GDM1 (cell line): ENCODE data around the gene PDIA5.

Experiments
- DNase-seq: peaks from one replicate; lab custom pipeline; 2025; lab: John Stamatoyannopoulos, UW

PDIA5 gene

GRCh38 chr3:123169492-123169929 is 102.7 kb downstream of the PDIA5 start:
- no peak for DNase-seq

DNA sequence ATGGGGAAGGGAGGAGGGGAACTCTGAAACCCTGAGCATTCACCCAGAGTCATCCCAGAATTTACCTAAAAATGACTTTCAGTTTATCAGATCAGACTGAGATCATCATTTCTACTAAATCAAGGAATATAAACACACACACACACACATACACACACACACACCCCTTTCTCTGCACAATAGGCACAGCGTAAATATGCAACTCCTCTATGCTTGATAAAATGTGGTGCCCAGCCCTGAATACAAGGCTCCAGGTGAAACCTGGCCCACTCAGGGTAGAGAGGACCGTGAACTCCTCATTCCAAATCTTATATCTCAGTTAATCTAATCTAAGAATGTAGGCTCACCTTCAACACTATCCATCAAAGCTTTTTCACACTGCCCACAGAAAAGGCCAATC is 103.1 kb downstream of the PDIA5 start:
- no peak for DNase-seq

- no peak for DNase-seq
Observed at GRCh38 chr3:123180791-123181190, 114.0 kb downstream of the PDIA5 start.

DNA sequence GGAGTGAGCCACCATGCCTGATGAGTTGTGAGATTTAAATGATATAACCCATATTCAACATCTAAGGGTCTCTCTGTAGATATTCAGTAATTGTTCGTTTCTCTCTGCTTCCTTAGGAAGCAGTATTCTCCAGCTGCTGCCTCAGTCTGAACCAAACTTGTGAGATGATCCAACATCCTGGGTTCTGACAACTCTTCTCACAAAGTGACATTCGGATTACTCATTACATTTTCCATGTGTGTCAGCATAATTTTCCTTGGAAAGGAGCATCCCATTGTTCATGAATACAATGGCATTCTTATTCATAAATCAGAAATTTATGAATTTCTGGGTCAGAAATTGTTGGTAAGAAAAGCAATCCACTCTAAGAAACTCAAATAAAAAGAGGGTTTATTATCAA is 119.9 kb downstream of the PDIA5 start:
- no peak for DNase-seq

DNA sequence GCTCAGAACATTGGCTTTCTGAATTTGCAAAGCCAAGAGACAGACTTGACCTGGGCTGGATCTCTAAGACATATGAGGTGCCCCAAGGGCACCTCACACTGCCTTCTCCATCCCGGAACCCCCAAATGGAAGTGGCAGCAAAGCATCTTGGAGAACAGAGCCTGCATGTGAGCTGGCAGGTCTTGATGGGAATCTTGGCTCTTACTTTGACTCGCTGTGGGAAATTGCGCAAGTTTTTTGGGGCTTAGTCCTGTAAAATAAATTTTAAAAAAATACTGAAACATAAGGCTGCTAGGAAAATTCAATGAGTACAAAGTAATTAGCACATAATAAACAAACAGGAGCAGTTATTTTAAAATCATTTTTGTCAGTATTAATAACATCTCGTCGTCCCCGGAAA is 121.2 kb downstream of the PDIA5 start:
- no peak for DNase-seq

- no peak for DNase-seq
Observed at GRCh38 chr3:123193448-123194101, 126.8 kb downstream of the PDIA5 start.

GRCh38 chr3:123194552-123194951 is 127.7 kb downstream of the PDIA5 start:
- no peak for DNase-seq

DNA sequence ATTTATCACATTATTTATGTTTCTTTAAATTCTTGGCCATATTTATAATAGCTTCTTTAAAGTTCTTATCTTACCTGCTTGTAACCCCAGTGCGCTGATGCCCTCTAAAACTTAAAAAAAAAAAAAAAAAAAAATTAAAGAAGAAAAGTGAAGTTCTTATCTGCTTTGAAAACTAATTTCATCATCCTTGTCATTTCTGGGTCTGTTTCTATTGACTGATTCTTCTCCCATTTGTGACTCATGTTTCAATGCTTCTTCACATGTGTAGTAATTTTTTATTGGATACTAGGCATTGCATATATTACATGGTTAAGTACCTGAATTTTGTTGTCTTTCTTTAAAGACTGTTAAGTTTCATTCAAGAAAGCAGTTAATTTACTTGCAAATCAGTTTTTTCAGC is 131.5 kb downstream of the PDIA5 start:
- no peak for DNase-seq

GRCh38 chr3:123201223-123201556 is 134.4 kb downstream of the PDIA5 start:
- DNase-seq = no peak

DNA sequence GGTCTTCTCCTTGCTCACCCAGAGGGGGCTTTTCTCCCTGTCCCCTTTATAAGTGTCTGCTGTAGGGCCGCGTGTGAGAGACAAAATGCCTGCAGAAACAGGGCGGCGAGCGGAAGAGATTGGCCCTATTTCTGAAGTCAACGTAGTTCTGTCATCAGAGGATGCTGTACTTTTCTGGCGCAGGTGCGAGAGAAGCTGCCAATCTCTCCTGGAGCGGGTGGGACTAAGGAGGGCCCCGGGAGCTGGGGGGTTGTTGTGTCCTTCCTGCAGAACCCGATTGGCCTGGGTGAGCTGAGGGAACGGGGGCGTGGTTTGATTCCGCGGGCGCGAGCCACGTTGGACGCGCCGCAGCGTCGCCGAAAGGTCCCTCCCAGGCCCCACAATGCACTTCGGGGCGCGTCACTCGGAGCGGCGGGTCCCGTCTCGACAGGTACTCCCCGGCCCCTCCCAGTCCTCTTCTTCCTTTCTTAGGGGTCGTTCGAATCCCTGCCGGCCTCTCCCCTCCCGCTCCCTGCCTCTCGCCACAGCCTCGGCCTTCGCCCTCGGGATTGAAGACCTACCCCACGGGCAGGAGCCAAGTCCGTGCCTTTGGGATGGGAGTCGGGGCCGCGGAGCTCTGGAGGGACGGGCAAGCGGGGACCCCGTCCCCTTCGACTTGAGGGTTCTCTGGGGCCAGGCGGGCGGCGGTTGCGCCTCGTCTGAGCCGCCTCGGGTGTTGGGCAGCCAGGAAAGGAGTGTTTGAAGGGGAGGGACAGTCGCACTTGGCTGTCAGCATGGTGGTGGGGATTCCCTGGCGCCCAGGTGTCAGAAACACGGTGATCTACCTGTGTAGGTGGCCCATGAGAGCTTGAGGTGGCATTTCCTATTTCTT is 135.0 kb downstream of the PDIA5 start, which contains the start of gene SEC22A:
Gene SEC22A (plus strand): TSS at position 387 of the 871 bp plus-strand sequence. CDS start 7,275 bp downstream, outside the sequence.
- peak; percentile 92 for DNase-seq

- DNase-seq = no peak
Observed at GRCh38 chr3:123202451-123202850, 135.6 kb downstream of the PDIA5 start.
